Measurements from ENCODE around the gene SYNDIG1. TPM values are rescaled to one million over a fixed set of nuclear protein-coding genes. Genes with fewer than 3 reads are reported as not detected.

The SYNDIG1 gene
- total and polyA plus RNA-seq, 5 donors = 26.3 to 38.6 (median 34.6) TPM

GRCh38 chr20:24436160-24436559 is 33.3 kb upstream of the SYNDIG1 start:
- intact Hi-C loops (cut with DNase I) = no loop called here
- Histone ChIP-seq H3K4me1 (ENCODE audit: control insufficient read depth, insufficient read depth, low read length) (no peaks in the 10 kb centered on the region), H3K9me3 (ENCODE audit: control insufficient read depth, low read length) (no peaks in the 10 kb centered on the region), H3K4me3 (ENCODE audit: low read length) (no peak overlapping the region), H3K27me3 (ENCODE audit: control insufficient read depth, insufficient read depth) (no peaks in the 10 kb centered on the region), H3K27ac (ENCODE audit: low read length) (no peak overlapping the region)
- ATAC-seq (no peak), DNase-seq (no peak)
- 51% methylated on average over 2 of the region's 2 CpGs for WGBS

- H3K4me3 ChIP-seq (ENCODE audit: low read length) = no peak overlapping the region
- no peaks in the 10 kb centered on the region for H3K9me3 ChIP-seq (ENCODE audit: control insufficient read depth, low read length)
- DNase-seq (no peak), ATAC-seq (no peak)
- intact Hi-C loops (cut with DNase I) = no loop called here
- WGBS = 65% methylated on average over 8 of the region's 8 CpGs
- no peak overlapping the region for H3K27ac ChIP-seq (ENCODE audit: low read length)
- H3K4me1 ChIP-seq (ENCODE audit: control insufficient read depth, insufficient read depth, low read length) = no peaks in the 10 kb centered on the region
- H3K27me3 ChIP-seq (ENCODE audit: control insufficient read depth, insufficient read depth) = no peaks in the 10 kb centered on the region
These were observed 32.0 kb upstream of the SYNDIG1 start for GRCh38 chr20:24437196-24438082.

- Histone ChIP-seq H3K27me3 (ENCODE audit: control insufficient read depth, insufficient read depth) (no peaks in the 10 kb centered on the region), H3K4me1 (ENCODE audit: control insufficient read depth, insufficient read depth, low read length) (no peaks in the 10 kb centered on the region), H3K4me3 (ENCODE audit: low read length) (no peak overlapping the region), H3K9me3 (ENCODE audit: control insufficient read depth, low read length) (no peaks in the 10 kb centered on the region), H3K27ac (ENCODE audit: low read length) (no peak overlapping the region)
- intact Hi-C loops (cut with DNase I) = no loop called here
- DNase-seq (no peak), ATAC-seq (no peak)
- 34% methylated on average over 2 of the region's 2 CpGs for WGBS
These were observed 31.1 kb upstream of the SYNDIG1 start for GRCh38 chr20:24438331-24438730.

- H3K4me3 ChIP-seq (ENCODE audit: low read length) = no peak overlapping the region
- intact Hi-C loops (cut with DNase I) = no loop called here
- WGBS = 76% methylated on average over 7 of the region's 7 CpGs
- DNase-seq (no peak), ATAC-seq (peak in 1 of 2 donors; percentile 19)
- H3K27ac ChIP-seq (ENCODE audit: low read length) = no peak overlapping the region
- no peaks in the 10 kb centered on the region for H3K4me1 ChIP-seq (ENCODE audit: control insufficient read depth, insufficient read depth, low read length)
- H3K9me3 ChIP-seq (ENCODE audit: control insufficient read depth, low read length) = no peaks in the 10 kb centered on the region
- H3K27me3 ChIP-seq (ENCODE audit: control insufficient read depth, insufficient read depth) = no peaks in the 10 kb centered on the region
These were observed 29.6 kb upstream of the SYNDIG1 start for GRCh38 chr20:24439737-24440387.

GRCh38 chr20:24441661-24442060 is 27.8 kb upstream of the SYNDIG1 start:
- Histone ChIP-seq H3K27ac (ENCODE audit: low read length) (no peak overlapping the region), H3K27me3 (ENCODE audit: control insufficient read depth, insufficient read depth) (no peaks in the 10 kb centered on the region), H3K4me3 (ENCODE audit: low read length) (no peak overlapping the region), H3K4me1 (ENCODE audit: control insufficient read depth, insufficient read depth, low read length) (no peaks in the 10 kb centered on the region), H3K9me3 (ENCODE audit: control insufficient read depth, low read length) (no peaks in the 10 kb centered on the region)
- intact Hi-C loops (cut with DNase I) = no loop called here
- DNase-seq (no peak), ATAC-seq (no peak)
- WGBS = 88% methylated on average over 9 of the region's 9 CpGs

- Histone ChIP-seq H3K4me1 (ENCODE audit: control insufficient read depth, insufficient read depth, low read length) (no peaks in the 10 kb centered on the region), H3K27ac (ENCODE audit: low read length) (no peak overlapping the region), H3K9me3 (ENCODE audit: control insufficient read depth, low read length) (no peaks in the 10 kb centered on the region), H3K4me3 (ENCODE audit: low read length) (no peak overlapping the region), H3K27me3 (ENCODE audit: control insufficient read depth, insufficient read depth) (no peaks in the 10 kb centered on the region)
- ATAC-seq (no peak), DNase-seq (no peak)
- WGBS = 88% methylated on average over 3 of the region's 3 CpGs
- intact Hi-C loops (cut with DNase I) = no loop called here
These were observed 26.5 kb upstream of the SYNDIG1 start for GRCh38 chr20:24442909-24443308.

- H3K27ac ChIP-seq (ENCODE audit: low read length) = no peak overlapping the region
- H3K27me3 ChIP-seq (ENCODE audit: control insufficient read depth, insufficient read depth) = no peaks in the 10 kb centered on the region
- no peaks in the 10 kb centered on the region for H3K4me1 ChIP-seq (ENCODE audit: control insufficient read depth, insufficient read depth, low read length)
- H3K4me3 ChIP-seq (ENCODE audit: low read length) = no peak overlapping the region
- ATAC-seq = no peak
- 80% methylated on average over 2 of the region's 2 CpGs for WGBS
- DNase-seq = no peak
- intact Hi-C loops (cut with DNase I) = no loop called here
- H3K9me3 ChIP-seq (ENCODE audit: control insufficient read depth, low read length) = no peaks in the 10 kb centered on the region
These were observed 26.0 kb upstream of the SYNDIG1 start for GRCh38 chr20:24443436-24443835.

- intact Hi-C loops (cut with DNase I) = no loop called here
- Histone ChIP-seq H3K27me3 (ENCODE audit: control insufficient read depth, insufficient read depth) (no peaks in the 10 kb centered on the region), H3K9me3 (ENCODE audit: control insufficient read depth, low read length) (no peaks in the 10 kb centered on the region), H3K4me3 (ENCODE audit: low read length) (no peak overlapping the region), H3K27ac (ENCODE audit: low read length) (no peak overlapping the region), H3K4me1 (ENCODE audit: control insufficient read depth, insufficient read depth, low read length) (no peaks in the 10 kb centered on the region)
- DNase-seq (no peak), ATAC-seq (no peak)
- 66% methylated on average over 7 of the region's 7 CpGs for WGBS
These were observed 24.8 kb upstream of the SYNDIG1 start for GRCh38 chr20:24444526-24445190.

- 46% methylated on average over 11 of the region's 11 CpGs for WGBS
- no peak overlapping the region for H3K4me3 ChIP-seq (ENCODE audit: low read length)
- no peaks in the 10 kb centered on the region for H3K4me1 ChIP-seq (ENCODE audit: control insufficient read depth, insufficient read depth, low read length)
- intact Hi-C loops (cut with DNase I) = no loop called here
- no peak for DNase-seq
- no peaks in the 10 kb centered on the region for H3K9me3 ChIP-seq (ENCODE audit: control insufficient read depth, low read length)
- no peaks in the 10 kb centered on the region for H3K27me3 ChIP-seq (ENCODE audit: control insufficient read depth, insufficient read depth)
- ATAC-seq = peak; percentile 27 to 30
- no peak overlapping the region for H3K27ac ChIP-seq (ENCODE audit: low read length)
These were observed 23.8 kb upstream of the SYNDIG1 start for GRCh38 chr20:24445510-24446170.

GRCh38 chr20:24446811-24447210 is 22.6 kb upstream of the SYNDIG1 start:
- 79% methylated on average over 2 of the region's 2 CpGs for WGBS
- no peaks in the 10 kb centered on the region for H3K9me3 ChIP-seq (ENCODE audit: control insufficient read depth, low read length)
- H3K4me1 ChIP-seq (ENCODE audit: control insufficient read depth, insufficient read depth, low read length) = no peaks in the 10 kb centered on the region
- no peak overlapping the region for H3K4me3 ChIP-seq (ENCODE audit: low read length)
- H3K27me3 ChIP-seq (ENCODE audit: control insufficient read depth, insufficient read depth) = no peaks in the 10 kb centered on the region
- ATAC-seq (no peak), DNase-seq (no peak)
- intact Hi-C loops (cut with DNase I) = no loop called here
- H3K27ac ChIP-seq (ENCODE audit: low read length) = no peak overlapping the region

GRCh38 chr20:24448170-24448569 is 21.3 kb upstream of the SYNDIG1 start:
- 87% methylated on average over 7 of the region's 7 CpGs for WGBS
- no peak overlapping the region for H3K4me3 ChIP-seq (ENCODE audit: low read length)
- H3K9me3 ChIP-seq (ENCODE audit: control insufficient read depth, low read length) = no peaks in the 10 kb centered on the region
- DNase-seq (no peak), ATAC-seq (no peak)
- no peaks in the 10 kb centered on the region for H3K4me1 ChIP-seq (ENCODE audit: control insufficient read depth, insufficient read depth, low read length)
- intact Hi-C loops (cut with DNase I) = no loop called here
- no peaks in the 10 kb centered on the region for H3K27me3 ChIP-seq (ENCODE audit: control insufficient read depth, insufficient read depth)
- H3K27ac ChIP-seq (ENCODE audit: low read length) = no peak overlapping the region

Data from right cardiac atrium (tissue), 5 donors.